Prostate gland (tissue), 2 donors: ENCODE measurements around the gene HNRNPR. TPM values are rescaled to one million over a fixed set of nuclear protein-coding genes. Genes with fewer than 3 reads are reported as not detected.

ENCODE experiments used
- DNase-seq: peaks from one replicate; pipeline ENCODE4 v3.0.0-alpha.2; 2019; ENCODE audit warnings: low spot score
- H3K27ac ChIP-seq, 2 donors: fragments of 200-600 bp; sonication (generic); 2 replicates each; pipeline ENCODE4 v1.5.1; 2017 to 2019
- H3K27me3 ChIP-seq: fragments of 200-600 bp; sonication (generic); replicated peaks from 2 replicates; pipeline ENCODE4 v1.5.1; 2019; ENCODE audit not compliant: insufficient read depth
- H3K36me3 ChIP-seq, 2 donors: fragments of 200-600 bp; sonication (generic); 1 replicate in 1 of 2; 2 replicates in 1 of 2; pipeline versions ENCODE4 v1.5.1 to v1.8.1; 2017 to 2019
- H3K4me1 ChIP-seq: fragments of 200-600 bp; sonication (generic); replicated peaks from 2 replicates; pipeline ENCODE4 v1.5.1; 2019
- H3K4me3 ChIP-seq, 2 donors: fragments of 200-600 bp; sonication (generic); 2 replicates each; pipeline ENCODE4 v1.5.1; 2017 to 2019
- H3K9me3 ChIP-seq: fragments of 200-600 bp; sonication (generic); 2 replicates; pipeline ENCODE4 v1.5.1; 2017
- POLR2A ChIP-seq: fragments of 450-650 bp; IDR thresholded peaks from one replicate; pipeline ENCODE4 v1.6.1; 2016; ENCODE audit warnings: antibody characterized with exemption, mild to moderate bottlenecking
- POLR2AphosphoS5 ChIP-seq: sonication (generic); formaldehyde crosslinking; IDR thresholded peaks from one replicate; pipeline ENCODE4 v1.6.1; 2017; ENCODE audit warnings: antibody characterized with exemption
- WGBS: methylation state at CpG from one replicate; pipeline ENCODE4 v1.1.5; 2018; 5-methylcytosine and 5-hydroxymethylcytosine counted together
- intact Hi-C: fragments of 100-400 bp; cut with DNase I; formaldehyde crosslinking; loops from one replicate; pipeline ENCODE4 v1.14.2; 2022
- total RNA-seq, 2 donors: library from RNA; depleted of rRNA; stranded (reverse); fragments of >200 nt; gene quantifications; one replicate each; pipeline ENCODE4 v1.1.0, GENCODE V29; 2016
- TF ChIP-seq, protein P1 (sequence below), 4 experiments: fragments of 200-600 bp in 2 of 4; fragments of 450-650 bp in 2 of 4; sonication (generic) in 2 of 4; IDR thresholded peaks; 1 replicate in 3 of 4; 2 replicates in 1 of 4; pipeline ENCODE4 v1.5.1; 2016 to 2019; ENCODE audit warnings: antibody characterized with exemption in 4 of 4, mild to moderate bottlenecking in 2 of 4, moderate library complexity in 2 of 4

The HNRNPR gene
- total RNA-seq, 2 donors from 2014 or later, result 85.8 to 88.1 TPM

DNA sequence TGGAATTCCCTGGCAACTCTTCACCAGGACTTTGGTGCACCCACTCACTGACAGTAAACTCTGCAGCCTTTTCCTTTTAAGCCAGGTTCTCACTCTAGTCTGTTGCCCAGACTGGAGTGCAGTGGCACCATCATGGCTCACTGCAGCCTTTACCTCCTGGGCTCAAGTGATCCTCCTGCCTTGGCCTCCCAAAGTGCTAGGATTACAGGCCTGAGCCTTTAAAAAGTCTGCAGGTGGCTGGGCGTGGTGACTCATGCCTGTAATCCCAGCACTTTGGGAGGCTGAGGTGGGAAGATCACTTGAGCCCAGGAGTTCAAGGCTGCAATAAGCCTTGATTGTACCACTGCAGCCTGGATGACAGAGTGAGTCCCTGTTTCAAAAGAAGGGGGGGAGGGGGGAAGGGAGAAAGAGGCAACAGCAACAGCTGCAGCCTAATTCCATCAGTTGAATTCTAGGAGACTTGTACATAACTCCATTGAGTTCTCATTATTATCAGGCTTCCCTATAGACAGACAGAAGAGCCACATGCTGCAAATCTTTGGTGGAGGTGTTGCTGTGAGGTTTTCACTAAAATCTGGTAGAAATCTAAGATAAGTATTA is 8.1 kb upstream of the HNRNPR start:
- no peak overlapping the region for H3K27ac ChIP-seq
- no peak for DNase-seq
- intact Hi-C loops, result no loop called here
- no peaks in the 10 kb centered on the region for H3K9me3 ChIP-seq
- TF ChIP-seq POLR2AphosphoS5 (no peak), POLR2A (no peak)
- TF ChIP-seq, protein P1, sequence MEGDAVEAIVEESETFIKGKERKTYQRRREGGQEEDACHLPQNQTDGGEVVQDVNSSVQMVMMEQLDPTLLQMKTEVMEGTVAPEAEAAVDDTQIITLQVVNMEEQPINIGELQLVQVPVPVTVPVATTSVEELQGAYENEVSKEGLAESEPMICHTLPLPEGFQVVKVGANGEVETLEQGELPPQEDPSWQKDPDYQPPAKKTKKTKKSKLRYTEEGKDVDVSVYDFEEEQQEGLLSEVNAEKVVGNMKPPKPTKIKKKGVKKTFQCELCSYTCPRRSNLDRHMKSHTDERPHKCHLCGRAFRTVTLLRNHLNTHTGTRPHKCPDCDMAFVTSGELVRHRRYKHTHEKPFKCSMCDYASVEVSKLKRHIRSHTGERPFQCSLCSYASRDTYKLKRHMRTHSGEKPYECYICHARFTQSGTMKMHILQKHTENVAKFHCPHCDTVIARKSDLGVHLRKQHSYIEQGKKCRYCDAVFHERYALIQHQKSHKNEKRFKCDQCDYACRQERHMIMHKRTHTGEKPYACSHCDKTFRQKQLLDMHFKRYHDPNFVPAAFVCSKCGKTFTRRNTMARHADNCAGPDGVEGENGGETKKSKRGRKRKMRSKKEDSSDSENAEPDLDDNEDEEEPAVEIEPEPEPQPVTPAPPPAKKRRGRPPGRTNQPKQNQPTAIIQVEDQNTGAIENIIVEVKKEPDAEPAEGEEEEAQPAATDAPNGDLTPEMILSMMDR (IDR thresholded peaks at IDR 0.05), result no peak
- H3K27me3 ChIP-seq, result no peaks in the 10 kb centered on the region
- no peaks in the 10 kb centered on the region for H3K4me1 ChIP-seq
- no peak overlapping the region for H3K4me3 ChIP-seq
- H3K36me3 ChIP-seq, result no peaks in the 10 kb centered on the region
- 100% methylated on average over 1 of the region's 1 CpG for WGBS

DNA sequence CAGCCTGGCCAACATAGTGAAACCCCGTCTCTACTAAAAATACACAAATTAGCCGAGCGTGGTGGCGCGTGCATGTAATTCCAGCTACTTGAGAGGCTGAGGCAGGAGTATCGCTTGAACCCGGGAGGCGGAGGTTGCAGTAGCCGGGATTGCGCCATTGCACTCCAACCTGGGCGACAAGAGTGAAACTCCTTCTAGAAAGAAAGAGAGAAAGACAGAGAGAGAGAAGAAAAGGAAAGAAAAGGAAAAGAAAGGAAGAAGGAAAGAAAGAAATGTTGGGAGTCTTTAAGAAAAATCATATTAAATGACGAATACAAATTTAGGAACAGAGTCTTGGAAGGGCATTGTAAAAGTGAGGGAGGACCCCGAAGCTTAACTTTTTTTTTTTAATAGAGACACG is 1.8 kb upstream of the HNRNPR start:
- no peak overlapping the region for H3K27ac ChIP-seq
- no peaks in the 10 kb centered on the region for H3K4me1 ChIP-seq
- no peaks in the 10 kb centered on the region for H3K36me3 ChIP-seq
- H3K27me3 ChIP-seq, result no peaks in the 10 kb centered on the region
- no peak for TF ChIP-seq POLR2AphosphoS5
- TF ChIP-seq POLR2A, result no peak
- TF ChIP-seq, protein P1 (IDR thresholded peaks at IDR 0.05), result no peak
- DNase-seq, result no peak
- 97% methylated on average over 14 of the region's 14 CpGs for WGBS
- intact Hi-C loops, result loop anchor here (2.0 kb wide), 1 partner anchor 23 kb away; the partner anchor contains the start of gene ZNF436
- H3K9me3 ChIP-seq, result no peaks in the 10 kb centered on the region
- no peak overlapping the region for H3K4me3 ChIP-seq

DNA sequence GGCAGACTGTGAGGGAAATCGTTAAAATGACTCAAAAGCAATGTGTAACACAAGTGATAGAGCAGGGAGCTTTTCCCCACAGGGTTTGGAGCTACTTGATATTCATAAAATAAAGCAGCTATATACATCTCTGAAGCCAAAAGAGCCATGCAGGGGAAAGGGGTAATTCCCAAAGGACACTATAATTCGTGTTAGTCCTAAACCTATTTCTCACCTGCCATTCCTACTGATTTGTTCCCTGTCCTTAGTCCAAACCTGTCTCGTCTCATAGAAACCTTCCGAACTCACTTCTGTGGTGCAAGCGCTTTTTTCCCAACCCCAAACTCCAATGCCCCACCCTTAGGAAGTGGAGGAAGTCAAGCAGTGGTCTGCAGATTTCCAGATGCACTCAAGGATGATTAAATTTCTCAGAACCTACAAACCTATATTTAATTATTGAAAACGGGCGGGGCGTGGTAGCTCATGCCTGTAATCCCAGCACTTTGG is 946 bp upstream of the HNRNPR start:
- TF ChIP-seq, protein P1 (IDR thresholded peaks at IDR 0.05), result no peak
- no peak for TF ChIP-seq POLR2A
- TF ChIP-seq POLR2AphosphoS5, result no peak
- peak overlapping the region; percentile 95 to 98 for H3K4me3 ChIP-seq
- H3K27me3 ChIP-seq, result no peaks in the 10 kb centered on the region
- H3K27ac ChIP-seq, result peak overlapping the region; percentile 85 to 97
- WGBS, result 28% methylated on average over 8 of the region's 8 CpGs
- no peak for DNase-seq
- intact Hi-C loops, result loop anchor here (2.0 kb wide), 1 partner anchor 24 kb away; the partner anchor contains the start of gene ZNF436
- no peaks in the 10 kb centered on the region for H3K36me3 ChIP-seq
- no peaks in the 10 kb centered on the region for H3K4me1 ChIP-seq
- H3K9me3 ChIP-seq, result no peaks in the 10 kb centered on the region

DNA sequence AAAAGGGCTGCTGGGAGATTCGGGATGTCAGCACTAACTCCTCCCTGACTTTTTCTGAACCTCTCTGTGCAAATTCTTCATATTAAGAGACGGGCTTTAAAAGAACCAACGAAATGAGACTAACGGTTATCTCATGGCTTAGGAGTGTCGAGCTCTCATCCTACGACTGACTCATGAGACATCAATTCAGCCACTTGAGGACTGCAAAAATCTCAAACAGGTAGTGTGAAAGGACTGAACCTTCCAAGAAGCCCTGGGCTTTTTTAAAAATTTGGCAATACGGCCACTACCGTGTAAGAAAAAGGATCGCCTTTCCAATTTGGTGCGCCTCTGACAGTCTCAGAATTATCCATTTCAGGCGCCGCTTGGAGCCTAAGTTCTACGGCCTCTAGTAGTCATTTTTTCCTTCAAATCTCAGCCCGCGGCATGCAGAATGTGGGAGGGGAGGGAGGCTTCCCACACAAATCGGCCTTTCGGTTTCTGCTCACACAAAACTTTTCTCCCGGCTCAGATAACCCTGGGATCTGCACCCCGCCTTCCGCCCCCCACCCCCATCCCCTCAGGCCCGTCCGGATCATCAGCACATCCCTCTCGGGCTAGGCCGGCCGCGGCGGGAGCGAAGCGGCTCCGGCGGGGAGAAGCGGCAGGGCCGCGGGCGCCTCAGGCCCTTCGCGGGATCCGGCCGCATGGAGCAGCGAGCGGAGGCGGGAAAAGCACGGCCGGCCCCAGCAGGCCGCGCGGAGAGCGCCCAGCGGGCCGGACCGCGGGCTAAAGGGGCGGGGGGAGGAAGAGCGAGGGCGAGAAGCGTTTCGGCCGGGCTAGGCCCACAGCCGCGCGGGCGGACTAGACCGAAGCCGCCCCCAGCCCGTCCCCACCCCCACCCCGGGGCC is 618 bp downstream of the HNRNPR start:
- no peaks in the 10 kb centered on the region for H3K27me3 ChIP-seq
- peak overlapping the region; percentile 85 to 97 for H3K27ac ChIP-seq
- no peaks in the 10 kb centered on the region for H3K9me3 ChIP-seq
- no peak for DNase-seq
- intact Hi-C loops, result loop anchor here (2.0 kb wide), 1 partner anchor 25 kb away; the partner anchor contains the start of gene ZNF436
- TF ChIP-seq, protein P1 (IDR thresholded peaks at IDR 0.05), result peak in 1 of 4 experiments; percentile 15
- TF ChIP-seq POLR2A, result no peak
- H3K36me3 ChIP-seq, result no peaks in the 10 kb centered on the region
- WGBS, result 1% methylated on average over 58 of the region's 66 CpGs
- H3K4me3 ChIP-seq, result peak overlapping the region; percentile 95 to 98
- H3K4me1 ChIP-seq, result no peaks in the 10 kb centered on the region
